HCT116 (cell line): ENCODE data around the gene SORL1.

ENCODE experiments used
- EZH2 ChIP-seq: fragments of 200-600 bp; sonication (generic); IDR thresholded peaks from 2 replicates; pipeline ENCODE4 v1.6.1; 2017; ENCODE audit warnings: antibody characterized with exemption, mixed run types
- POLR2A ChIP-seq: IDR thresholded peaks from 2 replicates; pipeline ENCODE4 v1.7.0; 2011; ENCODE audit warnings: borderline replicate concordance; ENCODE audit not compliant: insufficient read depth, insufficient read length; ENCODE audit errors: extremely low read depth
- POLR2AphosphoS5 ChIP-seq: IDR thresholded peaks from 2 replicates; pipeline ENCODE4 v1.6.1; 2011; ENCODE audit warnings: mild to moderate bottlenecking, low read depth, low read length, moderate library complexity
- SIN3A ChIP-seq: IDR thresholded peaks from 2 replicates; pipeline ENCODE4 v1.6.1; 2012; ENCODE audit warnings: low read depth
- TF ChIP-seq, protein P1 (sequence below): IDR thresholded peaks from 2 replicates; pipeline ENCODE4 v1.6.1; 2012
- TF ChIP-seq, protein P2 (sequence below), 3 experiments: fragments of 200-600 bp in 1 of 3; sonication (generic) in 1 of 3; IDR thresholded peaks in 2 of 3; conservative IDR thresholded peaks in 1 of 3; 2 replicates each; pipeline ENCODE4 v1.5.1; 2012 to 2017; ENCODE audit warnings: low read depth in 2 of 3, low read length in 2 of 3, antibody characterized with exemption in 1 of 3, borderline replicate concordance in 1 of 3, control low read depth in 1 of 3, mild to moderate bottlenecking in 1 of 3, mixed read lengths in 1 of 3, mixed run types in 1 of 3, moderate library complexity in 1 of 3; ENCODE audit not compliant: insufficient read depth in 1 of 3
- TF ChIP-seq, protein P3 (sequence below): IDR thresholded peaks from 2 replicates; pipeline ENCODE4 v1.6.1; 2012

DNA sequence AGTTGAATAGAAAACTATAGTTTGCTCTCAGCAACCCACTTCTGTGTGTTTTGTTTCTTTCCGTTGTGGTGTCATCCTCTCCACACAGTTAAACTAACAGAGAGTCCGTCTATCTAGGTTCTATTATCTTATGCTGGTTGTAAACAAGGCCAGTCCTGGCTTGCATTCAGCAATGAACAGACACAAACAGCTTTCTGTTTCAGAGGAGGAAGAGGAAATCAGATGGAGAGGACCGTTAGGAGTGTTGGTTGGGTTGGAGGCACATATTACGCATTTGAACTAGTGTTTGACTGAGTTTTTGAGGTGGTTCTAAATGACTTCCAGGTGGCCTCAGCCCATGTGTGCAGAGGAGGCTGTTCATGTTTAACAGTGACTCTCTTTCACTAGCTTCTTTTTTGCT, 130.2 kb downstream of the SORL1 start:
- TF ChIP-seq POLR2A: no peak
- TF ChIP-seq POLR2AphosphoS5: no peak
- TF ChIP-seq, protein P1, sequence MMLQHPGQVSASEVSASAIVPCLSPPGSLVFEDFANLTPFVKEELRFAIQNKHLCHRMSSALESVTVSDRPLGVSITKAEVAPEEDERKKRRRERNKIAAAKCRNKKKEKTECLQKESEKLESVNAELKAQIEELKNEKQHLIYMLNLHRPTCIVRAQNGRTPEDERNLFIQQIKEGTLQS: no peak
- TF ChIP-seq, protein P2, sequence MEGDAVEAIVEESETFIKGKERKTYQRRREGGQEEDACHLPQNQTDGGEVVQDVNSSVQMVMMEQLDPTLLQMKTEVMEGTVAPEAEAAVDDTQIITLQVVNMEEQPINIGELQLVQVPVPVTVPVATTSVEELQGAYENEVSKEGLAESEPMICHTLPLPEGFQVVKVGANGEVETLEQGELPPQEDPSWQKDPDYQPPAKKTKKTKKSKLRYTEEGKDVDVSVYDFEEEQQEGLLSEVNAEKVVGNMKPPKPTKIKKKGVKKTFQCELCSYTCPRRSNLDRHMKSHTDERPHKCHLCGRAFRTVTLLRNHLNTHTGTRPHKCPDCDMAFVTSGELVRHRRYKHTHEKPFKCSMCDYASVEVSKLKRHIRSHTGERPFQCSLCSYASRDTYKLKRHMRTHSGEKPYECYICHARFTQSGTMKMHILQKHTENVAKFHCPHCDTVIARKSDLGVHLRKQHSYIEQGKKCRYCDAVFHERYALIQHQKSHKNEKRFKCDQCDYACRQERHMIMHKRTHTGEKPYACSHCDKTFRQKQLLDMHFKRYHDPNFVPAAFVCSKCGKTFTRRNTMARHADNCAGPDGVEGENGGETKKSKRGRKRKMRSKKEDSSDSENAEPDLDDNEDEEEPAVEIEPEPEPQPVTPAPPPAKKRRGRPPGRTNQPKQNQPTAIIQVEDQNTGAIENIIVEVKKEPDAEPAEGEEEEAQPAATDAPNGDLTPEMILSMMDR (IDR thresholded peaks at IDR 0.05 in 2 of 3, conservative IDR thresholded peaks at IDR 0.05 in 1 of 3; ENCODE audit: borderline replicate concordance in 1 of 3, insufficient read depth in 1 of 3, low read depth in 2 of 3, low read length in 2 of 3): no peak
- no peak for TF ChIP-seq EZH2
- TF ChIP-seq, protein P3, sequence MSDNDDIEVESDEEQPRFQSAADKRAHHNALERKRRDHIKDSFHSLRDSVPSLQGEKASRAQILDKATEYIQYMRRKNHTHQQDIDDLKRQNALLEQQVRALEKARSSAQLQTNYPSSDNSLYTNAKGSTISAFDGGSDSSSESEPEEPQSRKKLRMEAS: no peak
- TF ChIP-seq SIN3A: no peak
